AG10803 (cell line): ENCODE measurements around the gene MPPED1.

Experiments
- DNase-seq: peaks from one replicate; pipeline ENCODE4 v3.0.0; 2010; ENCODE audit warnings: low read depth
- H3K4me3 ChIP-seq: 2 replicates; pipeline ENCODE4 v1.5.1; 2011; ENCODE audit warnings: mild to moderate bottlenecking, low read length, control low read depth
- CTCF ChIP-seq: conservative IDR thresholded peaks from 2 replicates; pipeline ENCODE4 v1.5.1; 2011; ENCODE audit warnings: mild to moderate bottlenecking, low read length, control low read depth, inconsistent platforms

The MPPED1 gene

GRCh38 chr22:43478621-43479300 lies 66.9 kb downstream of the MPPED1 start:
- no peak for DNase-seq
- no peak overlapping the region for H3K4me3 ChIP-seq
- TF ChIP-seq CTCF: no peak

GRCh38 chr22:43479301-43479950 lies 67.6 kb downstream of the MPPED1 start:
- DNase-seq: no peak

GRCh38 chr22:43479962-43480361 lies 68.1 kb downstream of the MPPED1 start:
- no peak for TF ChIP-seq CTCF

More at GRCh38 chr22:43479301-43479950, 67.6 kb downstream of the MPPED1 start:
- no peak overlapping the region for H3K4me3 ChIP-seq
- no peak for TF ChIP-seq CTCF

GRCh38 chr22:43481568-43482317 lies 69.9 kb downstream of the MPPED1 start:
- no peak for TF ChIP-seq CTCF
- H3K4me3 ChIP-seq: no peak overlapping the region
- no peak for DNase-seq

More at GRCh38 chr22:43479962-43480361, 68.1 kb downstream of the MPPED1 start:
- H3K4me3 ChIP-seq: no peak overlapping the region
- DNase-seq: no peak

- TF ChIP-seq CTCF: no peak
- no peak for DNase-seq
- no peak overlapping the region for H3K4me3 ChIP-seq
Measured at GRCh38 chr22:43482318-43482625, 70.5 kb downstream of the MPPED1 start.

- TF ChIP-seq CTCF: no peak
- no peak for DNase-seq
Measured at GRCh38 chr22:43483266-43483665, 71.5 kb downstream of the MPPED1 start.

More at GRCh38 chr22:43483266-43483665, 71.5 kb downstream of the MPPED1 start:
- no peak overlapping the region for H3K4me3 ChIP-seq
